Prostate gland (tissue), 2 donors: ENCODE measurements around the gene KCNN2.

ENCODE experiments used
- POLR2A ChIP-seq: fragments of 450-650 bp; IDR thresholded peaks from one replicate; pipeline ENCODE4 v1.6.1; 2016; ENCODE audit warnings: antibody characterized with exemption, mild to moderate bottlenecking
- POLR2AphosphoS5 ChIP-seq: sonication (generic); formaldehyde crosslinking; IDR thresholded peaks from one replicate; pipeline ENCODE4 v1.6.1; 2017; ENCODE audit warnings: antibody characterized with exemption
- TF ChIP-seq, protein P1 (sequence below), 4 experiments: fragments of 200-600 bp in 2 of 4; fragments of 450-650 bp in 2 of 4; sonication (generic) in 2 of 4; IDR thresholded peaks; 1 replicate in 3 of 4; 2 replicates in 1 of 4; pipeline ENCODE4 v1.5.1; 2016 to 2019; ENCODE audit warnings: antibody characterized with exemption in 4 of 4, mild to moderate bottlenecking in 2 of 4, moderate library complexity in 2 of 4

DNA sequence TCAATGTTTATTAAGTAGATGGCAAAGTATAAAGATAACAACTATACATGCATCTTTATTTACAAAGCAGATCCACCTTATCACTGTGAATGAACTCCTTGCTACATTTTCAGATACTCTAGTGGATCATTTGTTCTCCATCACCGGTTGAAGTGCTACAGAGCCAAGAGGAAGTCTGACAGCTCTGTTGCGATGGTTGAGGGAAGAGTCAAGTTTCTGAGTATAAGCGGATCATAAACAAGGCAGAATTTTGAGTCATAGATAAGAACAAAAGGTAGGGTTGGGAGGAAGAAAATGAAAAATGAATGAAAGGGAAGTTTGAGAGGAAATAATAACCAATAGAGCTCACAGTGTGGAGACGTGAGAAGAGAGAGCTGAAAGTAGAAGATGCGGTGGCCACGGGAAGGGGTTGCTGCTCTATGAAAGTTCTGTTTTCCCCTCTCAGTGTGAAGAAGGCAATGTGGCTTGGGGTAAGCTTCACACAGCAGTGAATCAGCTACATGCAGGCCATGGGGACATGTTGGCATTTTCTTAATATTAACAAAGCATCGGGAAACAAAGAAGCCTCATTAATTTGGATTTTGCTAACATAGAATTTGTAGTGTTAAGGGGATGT lies 30.8 kb upstream of the KCNN2 start:
- TF ChIP-seq, protein P1, sequence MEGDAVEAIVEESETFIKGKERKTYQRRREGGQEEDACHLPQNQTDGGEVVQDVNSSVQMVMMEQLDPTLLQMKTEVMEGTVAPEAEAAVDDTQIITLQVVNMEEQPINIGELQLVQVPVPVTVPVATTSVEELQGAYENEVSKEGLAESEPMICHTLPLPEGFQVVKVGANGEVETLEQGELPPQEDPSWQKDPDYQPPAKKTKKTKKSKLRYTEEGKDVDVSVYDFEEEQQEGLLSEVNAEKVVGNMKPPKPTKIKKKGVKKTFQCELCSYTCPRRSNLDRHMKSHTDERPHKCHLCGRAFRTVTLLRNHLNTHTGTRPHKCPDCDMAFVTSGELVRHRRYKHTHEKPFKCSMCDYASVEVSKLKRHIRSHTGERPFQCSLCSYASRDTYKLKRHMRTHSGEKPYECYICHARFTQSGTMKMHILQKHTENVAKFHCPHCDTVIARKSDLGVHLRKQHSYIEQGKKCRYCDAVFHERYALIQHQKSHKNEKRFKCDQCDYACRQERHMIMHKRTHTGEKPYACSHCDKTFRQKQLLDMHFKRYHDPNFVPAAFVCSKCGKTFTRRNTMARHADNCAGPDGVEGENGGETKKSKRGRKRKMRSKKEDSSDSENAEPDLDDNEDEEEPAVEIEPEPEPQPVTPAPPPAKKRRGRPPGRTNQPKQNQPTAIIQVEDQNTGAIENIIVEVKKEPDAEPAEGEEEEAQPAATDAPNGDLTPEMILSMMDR (IDR thresholded peaks at IDR 0.05): no peak
- no peak for TF ChIP-seq POLR2A
- no peak for TF ChIP-seq POLR2AphosphoS5
